HCT116 (cell line): ENCODE data around the gene CORO6. TPM values are rescaled to one million over a fixed set of nuclear protein-coding genes. Genes with fewer than 3 reads are reported as not detected.

ENCODE experiments used
- ATAC-seq: fragments of 200-7000 bp; cut with Tn5 transposase; 2 replicates; pipeline ENCODE4 v1.9.1; 2020; ENCODE audit warnings: mild to moderate bottlenecking, moderate library complexity
- BruUV-seq: library from RNA; stranded (reverse); fragments of 400-500 nt; replicated peaks from 2 replicates; lab custom pipeline; 2021; lab: Mats Ljungman, UMichigan
- CTCF ChIA-PET: fragments of 300-600 bp; sonication (Branson Sonifier 250); formaldehyde crosslinking; loops from one replicate; lab custom pipeline; 2021; ENCODE audit warnings: antibody characterized with exemption; lab: Charles Lee
- POLR2A ChIA-PET: fragments of 300-600, 350-600 bp; sonication (Branson Sonifier 250); formaldehyde crosslinking; loops from one replicate; lab custom pipeline; 2021; ENCODE audit warnings: antibody characterized with exemption; lab: Charles Lee
- RAD21 ChIA-PET, 2 experiments: fragments of 300-600 bp; sonication (Branson Sonifier 250); formaldehyde crosslinking; loops; one replicate each; lab custom pipeline; 2023; ENCODE audit warnings: low total read pairs in 2 of 2; ENCODE audit not compliant: uncharacterized antibody in 2 of 2, unreplicated experiment in 2 of 2, low non-redundant PET in 1 of 2; lab: Charles Lee
- DNase-seq: peaks from one replicate; pipeline ENCODE4 v3.0.0-alpha.2; 2010; ENCODE audit warnings: low read depth, low spot score
- H2AFZ ChIP-seq: fragments of 200-600 bp; shearing (Covaris generic), sonication (generic); 2 replicates; pipeline ENCODE4 v1.6.1; 2017; ENCODE audit warnings: low read depth, mixed run types, mixed read lengths, antibody characterized with exemption, low read length; ENCODE audit not compliant: poor library complexity, severe bottlenecking
- H3K27ac ChIP-seq: 2 replicates; pipeline ENCODE4 v1.5.1; 2012; ENCODE audit warnings: low read depth, low read length
- H3K27me3 ChIP-seq: fragments of 200-600 bp; sonication (generic); 2 replicates; pipeline ENCODE4 v1.6.1; 2016; ENCODE audit warnings: mixed run types, low read length, mixed read lengths; ENCODE audit not compliant: insufficient read depth
- H3K36me3 ChIP-seq, 2 experiments: fragments of 200-500 bp in 1 of 2; fragments of 200-600 bp in 1 of 2; sonication (Bioruptor generic) in 1 of 2; sonication (generic) in 1 of 2; 2 replicates each; pipeline versions ENCODE4 v1.5.1 to v1.6.1; 2014 to 2016; ENCODE audit warnings: low read length in 2 of 2, inconsistent platforms in 1 of 2, mixed read lengths in 1 of 2, mixed run types in 1 of 2; ENCODE audit not compliant: insufficient read depth in 2 of 2, control insufficient read depth in 1 of 2
- H3K4me1 ChIP-seq, 2 experiments: fragments of 200-600 bp in 1 of 2; sonication (generic) in 1 of 2; 2 replicates each; pipeline versions ENCODE4 v1.5.1 to v1.6.1; 2012 to 2017; ENCODE audit warnings: low read length in 2 of 2, inconsistent platforms in 1 of 2, mild to moderate bottlenecking in 1 of 2, mixed read lengths in 1 of 2, mixed run types in 1 of 2, moderate library complexity in 1 of 2; ENCODE audit not compliant: insufficient read depth in 2 of 2, control insufficient read depth in 1 of 2
- H3K4me2 ChIP-seq: fragments of 200-600 bp; sonication (generic); 2 replicates; pipeline ENCODE4 v1.6.1; 2017; ENCODE audit warnings: mixed run types, low read length, mixed read lengths
- H3K4me3 ChIP-seq, 2 experiments: fragments of 200-600 bp in 1 of 2; sonication (generic) in 1 of 2; replicated peaks in 1 of 2; 2 replicates each; pipeline ENCODE4 v1.5.1; 2011 to 2016; ENCODE audit warnings: low read length in 2 of 2, control low read depth in 1 of 2, low read depth in 1 of 2, mild to moderate bottlenecking in 1 of 2, mixed read lengths in 1 of 2, mixed run types in 1 of 2
- H3K79me2 ChIP-seq: fragments of 200-600 bp; sonication (generic); 2 replicates; pipeline ENCODE4 v1.6.1; 2017; ENCODE audit warnings: mild to moderate bottlenecking, mixed run types, low read length, moderate library complexity, mixed read lengths; ENCODE audit not compliant: insufficient read depth
- H3K9ac ChIP-seq: fragments of 200-600 bp; sonication (generic); 2 replicates; pipeline ENCODE4 v1.6.1; 2016; ENCODE audit warnings: low read length, mixed read lengths
- H3K9me2 ChIP-seq: fragments of 200-600 bp; sonication (generic), shearing (Covaris generic); 2 replicates; pipeline ENCODE4 v1.6.1; 2017; ENCODE audit warnings: mixed run types, mild to moderate bottlenecking, moderate library complexity; ENCODE audit not compliant: insufficient read depth
- H3K9me3 ChIP-seq, 2 experiments: fragments of 200-500 bp in 1 of 2; fragments of 200-600 bp in 1 of 2; sonication (Bioruptor generic) in 1 of 2; sonication (generic) in 1 of 2; 2 replicates each; pipeline ENCODE4 v1.6.1; 2014 to 2017; ENCODE audit warnings: low read length in 2 of 2, mixed read lengths in 2 of 2, inconsistent platforms in 1 of 2, low read depth in 1 of 2, mild to moderate bottlenecking in 1 of 2, mixed run types in 1 of 2, moderate library complexity in 1 of 2; ENCODE audit not compliant: control insufficient read depth in 1 of 2, insufficient read depth in 1 of 2
- H4K20me1 ChIP-seq: fragments of 200-600 bp; sonication (generic), shearing (Covaris generic); 2 replicates; pipeline ENCODE4 v1.6.1; 2017; ENCODE audit warnings: mixed run types, mild to moderate bottlenecking, moderate library complexity; ENCODE audit not compliant: insufficient read depth
- ATF3 ChIP-seq: IDR thresholded peaks from 2 replicates; pipeline ENCODE4 v1.6.1; 2012
- CBX3 ChIP-seq: IDR thresholded peaks from 2 replicates; pipeline ENCODE4 v1.6.1; 2012; ENCODE audit warnings: low read depth
- CEBPB ChIP-seq: IDR thresholded peaks from 2 replicates; pipeline ENCODE4 v1.6.1; 2012; ENCODE audit warnings: low read depth
- CTCF ChIP-seq, 3 experiments: fragments of 200-600 bp in 1 of 3; sonication (generic) in 1 of 3; IDR thresholded peaks in 2 of 3; conservative IDR thresholded peaks in 1 of 3; 2 replicates each; pipeline ENCODE4 v1.5.1; 2012 to 2017; ENCODE audit warnings: low read depth in 2 of 3, low read length in 2 of 3, antibody characterized with exemption in 1 of 3, borderline replicate concordance in 1 of 3, control low read depth in 1 of 3, mild to moderate bottlenecking in 1 of 3, mixed read lengths in 1 of 3, mixed run types in 1 of 3, moderate library complexity in 1 of 3; ENCODE audit not compliant: insufficient read depth in 1 of 3
- EZH2 ChIP-seq: fragments of 200-600 bp; sonication (generic); IDR thresholded peaks from 2 replicates; pipeline ENCODE4 v1.6.1; 2017; ENCODE audit warnings: antibody characterized with exemption, mixed run types
- EZH2phosphoT487 ChIP-seq: fragments of 200-600 bp; IDR thresholded peaks from 2 replicates; pipeline ENCODE4 v1.6.1; 2018; ENCODE audit warnings: antibody characterized with exemption, borderline replicate concordance
- POLR2A ChIP-seq: IDR thresholded peaks from 2 replicates; pipeline ENCODE4 v1.7.0; 2011; ENCODE audit warnings: borderline replicate concordance; ENCODE audit not compliant: insufficient read depth, insufficient read length; ENCODE audit errors: extremely low read depth
- POLR2AphosphoS5 ChIP-seq: IDR thresholded peaks from 2 replicates; pipeline ENCODE4 v1.6.1; 2011; ENCODE audit warnings: mild to moderate bottlenecking, low read depth, low read length, moderate library complexity
- RAD21 ChIP-seq: IDR thresholded peaks from 2 replicates; pipeline ENCODE4 v1.6.1; 2012; ENCODE audit warnings: low read depth, mild to moderate bottlenecking
- SIN3A ChIP-seq: IDR thresholded peaks from 2 replicates; pipeline ENCODE4 v1.6.1; 2012; ENCODE audit warnings: low read depth
- SRF ChIP-seq: IDR thresholded peaks from 2 replicates; pipeline ENCODE4 v1.6.1; 2012; ENCODE audit warnings: low read depth
- TCF7L2 ChIP-seq: IDR thresholded peaks from 2 replicates; pipeline ENCODE4 v1.7.0; 2011; ENCODE audit warnings: borderline replicate concordance, inconsistent platforms; ENCODE audit not compliant: insufficient read depth, insufficient read length; ENCODE audit errors: extremely low read depth
- ZBTB33 ChIP-seq: IDR thresholded peaks from 2 replicates; pipeline ENCODE4 v1.6.1; 2011; ENCODE audit warnings: mild to moderate bottlenecking, low read length, moderate library complexity; ENCODE audit not compliant: insufficient replicate concordance; ENCODE audit errors: extremely low read depth
- ZNF274 ChIP-seq: fragments of 200-500 bp; sonication (Bioruptor generic); IDR thresholded peaks from 2 replicates; pipeline ENCODE4 v1.6.1; 2014; ENCODE audit warnings: mild to moderate bottlenecking, low read depth, low read length, inconsistent platforms
- intact Hi-C: fragments of 100-400 bp; cut with micrococcal nuclease; formaldehyde crosslinking; loops from 2 replicates; pipeline ENCODE4 v1.10.0; 2022
- total RNA-seq: library from RNA; stranded (reverse); gene quantifications from one replicate; pipeline ENCODE4 v1.2.1, GENCODE V29; 2021; ENCODE audit not compliant: unreplicated experiment
- TF ChIP-seq, protein P1 (sequence below): IDR thresholded peaks from 2 replicates; pipeline ENCODE4 v1.6.1; 2012; ENCODE audit warnings: low read depth
- TF ChIP-seq, protein P2 (sequence below): IDR thresholded peaks from 2 replicates; pipeline ENCODE4 v1.6.1; 2012

The CORO6 gene
- total RNA-seq, 1 experiment from 2014 or later = 8.7 TPM

DNA sequence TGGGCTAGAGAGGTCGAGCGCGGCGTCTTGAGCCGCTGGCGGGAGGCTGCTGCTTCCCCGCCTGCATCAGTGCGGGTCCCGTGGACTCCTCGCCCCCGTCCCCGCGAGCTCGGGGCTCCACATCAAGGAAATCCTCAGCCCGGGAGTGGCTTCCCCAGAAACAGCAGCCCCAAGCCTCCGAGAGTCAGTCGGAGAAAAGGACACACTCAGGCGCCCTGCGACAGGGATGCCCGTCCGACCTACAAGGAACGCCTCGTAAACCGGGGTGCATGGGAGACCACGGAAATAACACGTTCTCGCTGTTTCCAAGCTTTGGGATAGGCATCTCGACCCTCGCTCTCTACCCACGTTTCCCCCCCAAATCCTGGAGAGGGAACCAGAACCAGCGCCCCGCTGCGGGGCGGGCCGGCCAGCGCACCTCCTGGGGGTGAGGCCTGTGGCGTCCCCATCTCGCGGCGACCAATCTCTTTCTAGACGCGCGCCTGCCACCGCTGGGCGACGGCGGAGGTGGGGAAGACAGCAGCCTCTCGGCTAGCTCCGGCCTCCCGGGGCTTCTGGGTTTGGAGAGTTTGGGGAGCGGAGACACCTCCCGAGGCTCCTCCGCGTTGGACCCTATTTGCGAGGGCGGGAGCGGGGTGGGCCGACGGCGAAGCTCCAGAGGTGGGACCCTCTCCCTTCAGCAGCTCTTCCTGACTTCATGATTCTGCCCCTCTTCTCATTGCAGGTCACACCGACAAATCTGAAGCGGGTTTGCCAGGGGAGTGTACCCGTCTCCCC, 55.0 kb downstream of the CORO6 start:
- CTCF ChIA-PET = interaction anchor here (0.6 to 3.8 kb wide), 8 partner anchors 15 to 802 kb away, joined by 3 to 30 read pairs (median 4); partner anchors contain the start of gene ANKRD13B
- Histone ChIP-seq H3K4me2 (peak overlapping the region; percentile 99), H3K4me1 (peaks cover 13 to 25% of the 10 kb centered on the region in 2 experiments), H3K9ac (peak overlapping the region; percentile 75), H3K36me3 (no peaks in the 10 kb centered on the region), H2AFZ (peak overlapping the region; percentile 88), H4K20me1 (no peaks in the 10 kb centered on the region), H3K27ac (peak overlapping the region; percentile 82), H3K27me3 (no peaks in the 10 kb centered on the region), H3K79me2 (peaks cover 10% of the 10 kb centered on the region; the same call in 1 of the 2 replicates), H3K9me2 (no peaks in the 10 kb centered on the region), H3K4me3 (peak overlapping the region; percentile 79 to 82), H3K9me3 (no peaks in the 10 kb centered on the region)
- POLR2A ChIA-PET = no interaction called here
- TSS peak; percentile 47 for BruUV-seq
- intact Hi-C loops = no loop called here
- TF ChIP-seq EZH2 = no peak
- no peak; the same call in 1 of the 2 replicates for TF ChIP-seq SIN3A
- TF ChIP-seq POLR2A = no peak
- TF ChIP-seq TCF7L2 = no peak
- TF ChIP-seq POLR2AphosphoS5 = no peak
- TF ChIP-seq SRF = no peak
- TF ChIP-seq CBX3 = no peak
- TF ChIP-seq ZBTB33 = no peak
- no peak for TF ChIP-seq RAD21
- TF ChIP-seq CTCF (IDR thresholded peaks at IDR 0.05 in 2 of 3, conservative IDR thresholded peaks at IDR 0.05 in 1 of 3; ENCODE audit: borderline replicate concordance in 1 of 3, insufficient read depth in 1 of 3, low read depth in 2 of 3, low read length in 2 of 3) = peak; percentile 16 to 40 (median 24); a peak in 3 of 6 replicates
- TF ChIP-seq, protein P1, sequence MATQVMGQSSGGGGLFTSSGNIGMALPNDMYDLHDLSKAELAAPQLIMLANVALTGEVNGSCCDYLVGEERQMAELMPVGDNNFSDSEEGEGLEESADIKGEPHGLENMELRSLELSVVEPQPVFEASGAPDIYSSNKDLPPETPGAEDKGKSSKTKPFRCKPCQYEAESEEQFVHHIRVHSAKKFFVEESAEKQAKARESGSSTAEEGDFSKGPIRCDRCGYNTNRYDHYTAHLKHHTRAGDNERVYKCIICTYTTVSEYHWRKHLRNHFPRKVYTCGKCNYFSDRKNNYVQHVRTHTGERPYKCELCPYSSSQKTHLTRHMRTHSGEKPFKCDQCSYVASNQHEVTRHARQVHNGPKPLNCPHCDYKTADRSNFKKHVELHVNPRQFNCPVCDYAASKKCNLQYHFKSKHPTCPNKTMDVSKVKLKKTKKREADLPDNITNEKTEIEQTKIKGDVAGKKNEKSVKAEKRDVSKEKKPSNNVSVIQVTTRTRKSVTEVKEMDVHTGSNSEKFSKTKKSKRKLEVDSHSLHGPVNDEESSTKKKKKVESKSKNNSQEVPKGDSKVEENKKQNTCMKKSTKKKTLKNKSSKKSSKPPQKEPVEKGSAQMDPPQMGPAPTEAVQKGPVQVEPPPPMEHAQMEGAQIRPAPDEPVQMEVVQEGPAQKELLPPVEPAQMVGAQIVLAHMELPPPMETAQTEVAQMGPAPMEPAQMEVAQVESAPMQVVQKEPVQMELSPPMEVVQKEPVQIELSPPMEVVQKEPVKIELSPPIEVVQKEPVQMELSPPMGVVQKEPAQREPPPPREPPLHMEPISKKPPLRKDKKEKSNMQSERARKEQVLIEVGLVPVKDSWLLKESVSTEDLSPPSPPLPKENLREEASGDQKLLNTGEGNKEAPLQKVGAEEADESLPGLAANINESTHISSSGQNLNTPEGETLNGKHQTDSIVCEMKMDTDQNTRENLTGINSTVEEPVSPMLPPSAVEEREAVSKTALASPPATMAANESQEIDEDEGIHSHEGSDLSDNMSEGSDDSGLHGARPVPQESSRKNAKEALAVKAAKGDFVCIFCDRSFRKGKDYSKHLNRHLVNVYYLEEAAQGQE = no peak
- no peak for TF ChIP-seq EZH2phosphoT487
- TF ChIP-seq ZNF274 = no peak
- TF ChIP-seq, protein P2, sequence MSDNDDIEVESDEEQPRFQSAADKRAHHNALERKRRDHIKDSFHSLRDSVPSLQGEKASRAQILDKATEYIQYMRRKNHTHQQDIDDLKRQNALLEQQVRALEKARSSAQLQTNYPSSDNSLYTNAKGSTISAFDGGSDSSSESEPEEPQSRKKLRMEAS = peak; percentile 24; the same call in 1 of the 2 replicates
- no peak for TF ChIP-seq CEBPB
- TF ChIP-seq ATF3 = no peak
- DNase-seq (peak; percentile 27), ATAC-seq (peak; percentile 62)
- RAD21 ChIA-PET = interaction anchor here in 1 of 2 experiments (1.0 kb wide), 2 partner anchors 198 to 330 kb away, joined by 3 to 4 read pairs; no protein-coding TSS in a partner anchor
